ENCODE data around the gene DCC. TPM values are rescaled to one million over a fixed set of nuclear protein-coding genes. Genes with fewer than 3 reads are reported as not detected.

Gene DCC
- total RNA-seq, 2 donors from 2014 or later: not detected

- no peak for ATAC-seq
- Mint-ChIP-seq H3K36me3 (ENCODE audit: low read depth) (no peaks in the 10 kb centered on the region), H3K27me3 (no peaks in the 10 kb centered on the region), H3K4me3 (no peak overlapping the region), H3K27ac (no peak overlapping the region), H3K4me1 (no peaks in the 10 kb centered on the region)
- no peak for DNase-seq
- H3K9me3 ChIP-seq (ENCODE audit: control insufficient read depth, low read length, poor library complexity, severe bottlenecking): no peaks in the 10 kb centered on the region
Observed at GRCh38 chr18:53324353-53324752, 984.4 kb downstream of the DCC start.

GRCh38 chr18:53360501-53361443 is 1020.8 kb downstream of the DCC start:
- DNase-seq (no peak), ATAC-seq (no peak)
- no peaks in the 10 kb centered on the region for H3K9me3 ChIP-seq (ENCODE audit: control insufficient read depth, low read length, poor library complexity, severe bottlenecking)
- Mint-ChIP-seq H3K4me3 (no peak overlapping the region), H3K27ac (no peak overlapping the region), H3K27me3 (no peaks in the 10 kb centered on the region), H3K4me1 (no peaks in the 10 kb centered on the region), H3K36me3 (ENCODE audit: low read depth) (no peaks in the 10 kb centered on the region)

- Mint-ChIP-seq H3K4me3 (no peak overlapping the region), H3K36me3 (ENCODE audit: low read depth) (no peaks in the 10 kb centered on the region), H3K4me1 (no peaks in the 10 kb centered on the region), H3K27me3 (no peaks in the 10 kb centered on the region), H3K27ac (no peak overlapping the region)
- no peaks in the 10 kb centered on the region for H3K9me3 ChIP-seq (ENCODE audit: control insufficient read depth, low read length, poor library complexity, severe bottlenecking)
- ATAC-seq: no peak
- DNase-seq: no peak
Observed at GRCh38 chr18:53375621-53376020, 1035.6 kb downstream of the DCC start.

- Mint-ChIP-seq H3K27ac (no peak overlapping the region), H3K36me3 (ENCODE audit: low read depth) (no peaks in the 10 kb centered on the region), H3K4me3 (no peak overlapping the region), H3K4me1 (no peaks in the 10 kb centered on the region), H3K27me3 (no peaks in the 10 kb centered on the region)
- DNase-seq (no peak), ATAC-seq (no peak)
- no peaks in the 10 kb centered on the region for H3K9me3 ChIP-seq (ENCODE audit: control insufficient read depth, low read length, poor library complexity, severe bottlenecking)
Observed at GRCh38 chr18:53380063-53380639, 1040.2 kb downstream of the DCC start.

- no peak overlapping the region for H3K4me3 Mint-ChIP-seq
- H3K27ac Mint-ChIP-seq: no peak overlapping the region
- DNase-seq (no peak), ATAC-seq (no peak)
- no peaks in the 10 kb centered on the region for H3K36me3 Mint-ChIP-seq (ENCODE audit: low read depth)
- H3K9me3 ChIP-seq (ENCODE audit: control insufficient read depth, low read length, poor library complexity, severe bottlenecking): peaks cover 2% of the 10 kb centered on the region
- H3K4me1 Mint-ChIP-seq: no peaks in the 10 kb centered on the region
- no peaks in the 10 kb centered on the region for H3K27me3 Mint-ChIP-seq
Observed at GRCh38 chr18:53382870-53383269, 1042.9 kb downstream of the DCC start.

GRCh38 chr18:53385889-53386288 is 1045.9 kb downstream of the DCC start:
- Mint-ChIP-seq H3K27ac (no peak overlapping the region), H3K4me3 (no peak overlapping the region), H3K4me1 (no peaks in the 10 kb centered on the region), H3K36me3 (ENCODE audit: low read depth) (no peaks in the 10 kb centered on the region), H3K27me3 (no peaks in the 10 kb centered on the region)
- ATAC-seq (no peak), DNase-seq (no peak)
- peaks cover 2% of the 10 kb centered on the region for H3K9me3 ChIP-seq (ENCODE audit: control insufficient read depth, low read length, poor library complexity, severe bottlenecking)

GRCh38 chr18:53387581-53387980 is 1047.6 kb downstream of the DCC start:
- H3K4me3 Mint-ChIP-seq: no peak overlapping the region
- H3K27ac Mint-ChIP-seq: no peak overlapping the region
- H3K27me3 Mint-ChIP-seq: no peaks in the 10 kb centered on the region

GRCh38 chr18:53402670-53403069 is 1062.7 kb downstream of the DCC start:
- ATAC-seq: no peak
- H3K27me3 Mint-ChIP-seq: no peaks in the 10 kb centered on the region
- H3K36me3 Mint-ChIP-seq (ENCODE audit: low read depth): no peaks in the 10 kb centered on the region
- H3K4me3 Mint-ChIP-seq: no peak overlapping the region
- no peaks in the 10 kb centered on the region for H3K9me3 ChIP-seq (ENCODE audit: control insufficient read depth, low read length, poor library complexity, severe bottlenecking)
- no peak overlapping the region for H3K27ac Mint-ChIP-seq
- H3K4me1 Mint-ChIP-seq: no peaks in the 10 kb centered on the region
- no peak for DNase-seq

More at GRCh38 chr18:53387581-53387980, 1047.6 kb downstream of the DCC start:
- Mint-ChIP-seq H3K4me1 (no peaks in the 10 kb centered on the region), H3K36me3 (ENCODE audit: low read depth) (no peaks in the 10 kb centered on the region)
- peaks cover 2% of the 10 kb centered on the region for H3K9me3 ChIP-seq (ENCODE audit: control insufficient read depth, low read length, poor library complexity, severe bottlenecking)
- no peak for ATAC-seq
- no peak for DNase-seq

GRCh38 chr18:53408271-53408670 is 1068.3 kb downstream of the DCC start:
- ATAC-seq: no peak
- Mint-ChIP-seq H3K4me1 (no peaks in the 10 kb centered on the region), H3K4me3 (no peak overlapping the region), H3K36me3 (ENCODE audit: low read depth) (no peaks in the 10 kb centered on the region), H3K27me3 (no peaks in the 10 kb centered on the region), H3K27ac (no peak overlapping the region)
- DNase-seq: no peak
- H3K9me3 ChIP-seq (ENCODE audit: control insufficient read depth, low read length, poor library complexity, severe bottlenecking): no peaks in the 10 kb centered on the region

- Mint-ChIP-seq H3K27ac (no peak overlapping the region), H3K27me3 (no peaks in the 10 kb centered on the region), H3K36me3 (ENCODE audit: low read depth) (no peaks in the 10 kb centered on the region), H3K4me1 (no peaks in the 10 kb centered on the region), H3K4me3 (no peak overlapping the region)
- no peaks in the 10 kb centered on the region for H3K9me3 ChIP-seq (ENCODE audit: control insufficient read depth, low read length, poor library complexity, severe bottlenecking)
- ATAC-seq (no peak), DNase-seq (no peak)
Observed at GRCh38 chr18:53411511-53411910, 1071.5 kb downstream of the DCC start.

- H3K4me1 Mint-ChIP-seq: no peaks in the 10 kb centered on the region
- H3K9me3 ChIP-seq (ENCODE audit: control insufficient read depth, low read length, poor library complexity, severe bottlenecking): no peaks in the 10 kb centered on the region
- no peak overlapping the region for H3K27ac Mint-ChIP-seq
- H3K4me3 Mint-ChIP-seq: no peak overlapping the region
- H3K36me3 Mint-ChIP-seq (ENCODE audit: low read depth): no peaks in the 10 kb centered on the region
- ATAC-seq (no peak), DNase-seq (no peak)
- no peaks in the 10 kb centered on the region for H3K27me3 Mint-ChIP-seq
Observed at GRCh38 chr18:53417003-53417402, 1077.0 kb downstream of the DCC start.

GRCh38 chr18:53421869-53422268 is 1081.9 kb downstream of the DCC start:
- Mint-ChIP-seq H3K27ac (no peak overlapping the region), H3K4me1 (no peaks in the 10 kb centered on the region), H3K4me3 (no peak overlapping the region), H3K27me3 (no peaks in the 10 kb centered on the region), H3K36me3 (ENCODE audit: low read depth) (no peaks in the 10 kb centered on the region)
- DNase-seq: no peak
- H3K9me3 ChIP-seq (ENCODE audit: control insufficient read depth, low read length, poor library complexity, severe bottlenecking): no peaks in the 10 kb centered on the region
- ATAC-seq: no peak

- H3K27ac Mint-ChIP-seq: no peak overlapping the region
- H3K27me3 Mint-ChIP-seq: no peaks in the 10 kb centered on the region
- no peak for DNase-seq
- ATAC-seq: no peak
- no peak overlapping the region for H3K4me3 Mint-ChIP-seq
- no peaks in the 10 kb centered on the region for H3K9me3 ChIP-seq (ENCODE audit: control insufficient read depth, low read length, poor library complexity, severe bottlenecking)
- H3K4me1 Mint-ChIP-seq: no peaks in the 10 kb centered on the region
- H3K36me3 Mint-ChIP-seq (ENCODE audit: low read depth): no peaks in the 10 kb centered on the region
Observed at GRCh38 chr18:53422896-53423295, 1082.9 kb downstream of the DCC start.
